ENCODE data around the gene AP3M1.
"Not testable (repeated sequence)": the region's sequence is repeated elsewhere in the genome, so short reads cannot be mapped to it uniquely, and the experiment has no call there.

The AP3M1 gene, protein sequence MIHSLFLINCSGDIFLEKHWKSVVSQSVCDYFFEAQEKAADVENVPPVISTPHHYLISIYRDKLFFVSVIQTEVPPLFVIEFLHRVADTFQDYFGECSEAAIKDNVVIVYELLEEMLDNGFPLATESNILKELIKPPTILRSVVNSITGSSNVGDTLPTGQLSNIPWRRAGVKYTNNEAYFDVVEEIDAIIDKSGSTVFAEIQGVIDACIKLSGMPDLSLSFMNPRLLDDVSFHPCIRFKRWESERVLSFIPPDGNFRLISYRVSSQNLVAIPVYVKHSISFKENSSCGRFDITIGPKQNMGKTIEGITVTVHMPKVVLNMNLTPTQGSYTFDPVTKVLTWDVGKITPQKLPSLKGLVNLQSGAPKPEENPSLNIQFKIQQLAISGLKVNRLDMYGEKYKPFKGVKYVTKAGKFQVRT

GRCh38 chr10:74150204-74150989 lies at the start of gene AP3M1:
Gene AP3M1 (minus strand): TSS chr10:74150828. CDS start chr10:74138379, 12,449 bp downstream.
- DNase-seq = peak; percentile 64 to 74 (median 68)

DNA sequence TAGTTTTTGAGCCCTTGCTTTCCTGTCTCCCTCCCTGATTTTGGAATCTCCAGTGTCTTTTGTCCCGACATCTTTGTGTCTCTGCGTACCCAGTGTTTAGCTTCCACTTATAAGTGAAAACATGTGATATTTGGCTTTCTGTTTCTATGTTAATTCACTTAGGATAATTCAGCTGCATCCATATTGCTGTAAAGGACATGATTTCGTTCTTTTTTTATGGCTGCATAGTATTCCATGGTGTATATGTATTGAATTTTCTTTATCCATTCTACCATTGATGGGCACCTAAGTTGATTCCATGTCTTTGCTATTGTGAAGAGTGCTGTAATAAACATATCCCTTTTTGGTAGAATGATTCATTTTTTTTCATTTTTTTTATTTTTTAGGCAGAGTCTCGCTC lies 48.7 kb upstream of the AP3M1 start:
- no peak for DNase-seq

DNA sequence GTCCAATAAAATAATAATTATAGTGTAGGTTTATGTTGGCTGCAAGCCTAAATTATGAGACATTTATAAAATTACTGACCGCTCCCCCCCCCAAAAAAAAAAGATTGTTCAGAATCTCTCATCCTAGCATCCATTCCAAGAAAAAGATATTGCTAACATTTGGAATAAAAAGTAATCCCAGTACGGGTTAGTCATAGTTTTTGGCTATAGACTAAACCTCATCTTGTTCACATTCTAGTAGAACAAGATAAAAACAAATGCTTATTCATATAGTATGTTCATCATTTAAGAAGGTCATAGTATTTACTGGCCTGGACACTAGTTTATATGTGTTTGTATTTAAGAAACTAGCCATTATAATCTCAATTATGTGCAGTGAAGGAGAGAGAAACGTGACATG lies 44.4 kb upstream of the AP3M1 start:
- no peak for DNase-seq

DNA sequence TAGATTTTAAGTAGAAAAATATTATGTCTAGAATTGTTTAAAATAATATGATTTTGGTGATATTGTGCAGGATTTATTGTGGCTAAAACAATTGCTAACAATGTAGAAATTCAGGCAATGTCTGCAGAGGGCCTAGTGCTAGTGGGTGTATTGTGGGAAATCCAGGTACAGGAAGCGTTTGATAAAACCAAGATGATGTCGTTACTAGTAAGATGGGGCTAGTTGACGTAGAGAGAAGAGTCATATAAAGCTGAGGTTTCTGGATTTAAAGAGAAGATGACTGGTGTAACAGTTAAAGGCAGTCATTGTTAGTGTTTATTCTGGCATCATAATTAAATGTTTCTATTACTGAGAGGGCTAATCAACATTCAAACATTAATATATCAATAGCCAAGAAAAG lies 43.9 kb upstream of the AP3M1 start:
- no peak for DNase-seq

GRCh38 chr10:74190494-74190893 lies 39.9 kb upstream of the AP3M1 start:
- DNase-seq = no peak

GRCh38 chr10:74189999-74190421 lies 39.4 kb upstream of the AP3M1 start:
- no peak for DNase-seq

GRCh38 chr10:74188617-74189016 lies 38.0 kb upstream of the AP3M1 start:
- DNase-seq = not testable (repeated sequence)

- no peak for DNase-seq
These were observed 36.6 kb upstream of the AP3M1 start for GRCh38 chr10:74187237-74187636.

DNA sequence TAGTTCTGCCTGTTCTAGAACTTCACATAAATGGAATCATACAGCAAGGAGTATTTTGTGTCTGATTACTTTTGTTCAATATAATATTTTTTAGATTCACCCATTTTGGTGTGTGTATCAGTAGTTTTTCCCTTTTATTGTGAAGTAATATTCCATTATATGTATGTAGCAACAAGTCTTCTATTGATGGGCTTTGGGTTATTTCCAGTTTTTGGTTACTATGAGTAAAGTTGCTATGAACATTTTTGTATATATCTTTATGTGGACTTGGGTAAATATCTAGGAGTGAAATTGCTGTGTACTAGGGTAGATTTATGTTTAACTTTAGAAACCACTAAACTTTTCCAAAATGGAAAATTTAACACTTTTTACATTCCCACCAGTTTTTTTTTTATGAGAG lies 36.0 kb upstream of the AP3M1 start:
- no peak for DNase-seq

GRCh38 chr10:74179111-74179710 lies 28.6 kb upstream of the AP3M1 start:
- DNase-seq = no peak

DNA sequence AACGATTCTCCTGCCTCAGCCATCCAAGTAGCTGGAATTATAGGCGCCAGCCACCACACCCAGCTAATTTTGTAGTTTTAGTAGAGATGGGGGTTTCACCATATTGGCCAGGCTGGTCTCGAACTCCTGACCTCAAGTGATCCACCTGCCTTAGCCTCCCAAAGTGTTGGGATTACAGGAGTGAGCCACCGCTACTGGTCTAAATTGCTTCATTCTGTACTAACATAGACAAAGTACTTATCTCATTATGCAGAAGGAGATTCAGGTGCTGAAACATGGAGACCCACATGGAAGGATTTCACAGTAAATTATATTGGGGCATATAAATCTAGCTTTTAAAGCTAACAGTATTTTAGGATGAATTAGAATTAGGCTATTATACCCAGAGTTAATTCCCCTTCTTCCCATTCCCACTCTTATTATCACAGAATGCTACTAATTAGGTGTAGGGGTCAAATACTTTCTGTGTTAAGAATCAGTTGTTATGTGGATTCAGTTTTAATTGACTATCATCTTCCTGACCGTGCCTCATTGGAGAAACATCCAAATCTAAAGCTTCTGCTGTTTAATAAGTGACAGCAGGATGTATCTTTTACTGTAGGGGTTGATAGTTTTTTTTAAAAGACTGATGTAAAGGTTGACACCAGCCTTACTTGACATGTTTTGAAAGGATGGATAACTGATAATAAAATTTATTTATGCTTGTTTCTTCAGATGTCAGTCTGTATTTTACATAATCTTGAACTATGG lies 27.6 kb upstream of the AP3M1 start:
- no peak for DNase-seq

- DNase-seq = peak in 2 of 4 experiments; percentile 2 to 35
These were observed 26.6 kb upstream of the AP3M1 start for GRCh38 chr10:74177140-74177677.

GRCh38 chr10:74176380-74177139 lies 25.9 kb upstream of the AP3M1 start:
- peak; percentile 89 to 95 (median 93) for DNase-seq

DNA sequence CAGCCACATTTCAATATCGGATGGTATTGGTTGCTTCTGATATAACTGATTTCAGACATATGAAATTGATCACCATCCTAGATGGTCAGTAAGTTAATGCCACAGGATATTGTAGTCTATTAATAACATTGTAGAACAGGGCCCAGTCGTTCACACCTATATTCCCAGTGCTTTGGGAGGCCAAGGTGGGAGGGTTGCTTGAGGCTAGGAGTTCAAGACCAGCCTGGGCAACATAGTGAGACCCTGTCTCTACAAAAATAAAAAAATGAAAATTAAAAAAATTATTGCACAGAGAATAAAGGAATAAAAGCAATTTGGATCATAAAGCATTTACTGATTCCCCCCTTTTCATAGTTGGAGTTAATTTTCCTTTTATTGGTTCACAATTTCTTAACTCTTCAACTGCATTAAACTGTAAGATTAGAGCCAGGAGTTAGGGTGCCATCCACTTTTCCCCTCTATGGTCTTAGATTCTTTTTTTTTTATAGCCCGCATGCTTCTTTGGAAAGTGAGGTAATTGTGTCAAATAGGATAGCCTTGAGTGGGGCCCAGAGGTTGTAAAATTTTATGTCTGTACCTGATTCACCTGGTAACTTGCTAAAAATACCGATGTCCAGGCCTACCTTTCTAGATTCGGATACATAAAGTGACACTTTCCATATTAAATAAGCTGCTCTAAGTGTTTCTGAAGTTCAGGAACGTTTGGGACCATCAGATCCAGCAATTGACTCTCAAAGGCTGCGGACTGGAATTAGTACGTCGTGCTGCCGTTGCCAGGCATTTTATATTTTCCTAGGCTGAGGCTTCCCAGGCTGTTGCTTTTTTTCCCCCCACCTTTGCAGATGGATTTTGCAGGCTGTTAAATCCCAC lies 25.1 kb upstream of the AP3M1 start:
- no peak for DNase-seq

- no peak for DNase-seq
These were observed 23.9 kb upstream of the AP3M1 start for GRCh38 chr10:74174521-74174920.

DNA sequence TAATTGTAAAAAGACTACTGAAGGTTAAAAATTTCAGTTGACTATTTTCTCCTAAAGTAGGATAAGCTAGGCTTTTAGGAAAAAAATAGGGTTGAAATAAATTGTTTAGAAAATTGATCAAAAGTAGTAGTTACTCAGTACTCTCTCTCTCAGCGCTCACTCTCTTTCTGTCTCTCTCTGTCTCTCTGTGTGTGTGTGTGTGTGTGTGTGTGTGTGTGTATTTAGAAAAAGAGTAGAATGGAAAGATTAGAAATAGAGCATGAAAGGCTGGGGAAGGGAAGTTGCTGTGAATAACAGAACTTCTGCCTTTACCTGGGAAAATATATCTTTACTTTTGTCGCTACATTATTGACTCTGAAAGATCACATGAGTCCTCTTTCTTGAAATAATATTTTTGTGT lies 21.0 kb upstream of the AP3M1 start:
- no peak for DNase-seq

DNA sequence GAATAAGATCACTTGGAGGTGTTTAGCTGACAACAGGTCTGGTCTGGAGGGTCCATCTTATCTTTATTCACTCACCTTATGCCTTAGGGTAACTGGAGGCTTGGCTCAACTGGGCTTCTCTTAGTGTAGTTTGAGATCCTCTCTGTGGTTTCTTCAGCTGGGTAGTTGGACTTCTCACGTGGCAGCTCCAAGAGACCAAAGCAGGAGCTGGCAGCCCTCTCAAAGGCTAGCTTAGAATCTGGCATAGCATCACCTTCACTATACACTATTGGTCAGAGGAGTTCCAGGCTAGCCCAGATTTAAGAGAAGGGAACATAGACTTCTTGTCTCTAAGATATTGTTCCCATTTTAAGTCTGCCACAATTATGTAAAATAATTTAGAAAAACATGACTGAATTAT lies 16.8 kb upstream of the AP3M1 start:
- DNase-seq = no peak

- no peak for DNase-seq
These were observed 14.9 kb upstream of the AP3M1 start for GRCh38 chr10:74165530-74165901.

- DNase-seq = no peak
These were observed 14.3 kb upstream of the AP3M1 start for GRCh38 chr10:74164716-74165529.
